GM19467 (cell line): ENCODE data around the gene GNAQ.

Experiments
- ATAC-seq: cut with Tn5 transposase; IDR thresholded peaks from one replicate; pipeline ENCODE4 v1.9.1; 2021; ENCODE audit warnings: mild to moderate bottlenecking, moderate library complexity; ENCODE audit not compliant: unreplicated experiment

GNAQ gene

DNA sequence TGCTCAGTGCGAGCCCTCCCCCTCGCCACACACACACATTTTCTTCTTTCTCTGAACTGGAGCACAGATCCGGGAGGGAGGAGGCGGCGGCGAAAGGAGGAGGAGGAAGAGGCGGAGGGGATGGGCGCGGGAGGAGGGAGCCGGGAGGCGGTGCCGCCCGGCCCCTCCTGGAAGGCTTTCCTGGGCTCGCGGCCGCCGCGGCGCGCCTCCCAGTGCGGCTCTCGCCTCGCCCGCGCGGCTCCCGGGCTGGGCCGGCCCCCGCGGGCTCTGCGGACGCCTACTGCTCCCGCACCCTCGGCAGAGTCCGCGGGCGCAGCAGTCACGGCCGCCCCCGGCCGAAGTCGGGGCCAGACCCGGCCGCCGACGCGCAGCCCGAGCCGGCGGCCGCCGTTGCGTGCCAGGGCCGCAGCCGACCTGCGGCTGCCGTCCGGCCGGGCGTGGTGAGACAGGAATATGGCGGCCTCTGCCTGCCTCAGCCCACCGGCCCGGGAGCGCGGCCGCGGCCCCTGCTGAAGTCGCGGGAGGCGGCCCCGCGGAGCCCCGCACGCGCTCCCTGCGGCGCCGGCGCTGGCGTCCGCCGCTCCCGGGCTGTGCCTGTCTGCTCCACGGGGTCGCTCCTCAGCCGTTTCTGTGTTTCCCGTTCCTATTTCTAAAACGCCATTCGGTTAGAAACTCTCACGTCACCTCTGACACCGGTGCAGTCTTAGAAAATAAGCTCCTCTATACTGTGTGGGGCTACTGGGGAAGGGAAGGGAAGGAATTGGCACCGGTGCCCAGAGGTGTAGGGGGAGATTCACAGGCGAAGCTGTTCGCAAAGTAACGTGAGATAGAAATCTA lies 500 bp upstream of the GNAQ start:
- ATAC-seq, result no peak

DNA sequence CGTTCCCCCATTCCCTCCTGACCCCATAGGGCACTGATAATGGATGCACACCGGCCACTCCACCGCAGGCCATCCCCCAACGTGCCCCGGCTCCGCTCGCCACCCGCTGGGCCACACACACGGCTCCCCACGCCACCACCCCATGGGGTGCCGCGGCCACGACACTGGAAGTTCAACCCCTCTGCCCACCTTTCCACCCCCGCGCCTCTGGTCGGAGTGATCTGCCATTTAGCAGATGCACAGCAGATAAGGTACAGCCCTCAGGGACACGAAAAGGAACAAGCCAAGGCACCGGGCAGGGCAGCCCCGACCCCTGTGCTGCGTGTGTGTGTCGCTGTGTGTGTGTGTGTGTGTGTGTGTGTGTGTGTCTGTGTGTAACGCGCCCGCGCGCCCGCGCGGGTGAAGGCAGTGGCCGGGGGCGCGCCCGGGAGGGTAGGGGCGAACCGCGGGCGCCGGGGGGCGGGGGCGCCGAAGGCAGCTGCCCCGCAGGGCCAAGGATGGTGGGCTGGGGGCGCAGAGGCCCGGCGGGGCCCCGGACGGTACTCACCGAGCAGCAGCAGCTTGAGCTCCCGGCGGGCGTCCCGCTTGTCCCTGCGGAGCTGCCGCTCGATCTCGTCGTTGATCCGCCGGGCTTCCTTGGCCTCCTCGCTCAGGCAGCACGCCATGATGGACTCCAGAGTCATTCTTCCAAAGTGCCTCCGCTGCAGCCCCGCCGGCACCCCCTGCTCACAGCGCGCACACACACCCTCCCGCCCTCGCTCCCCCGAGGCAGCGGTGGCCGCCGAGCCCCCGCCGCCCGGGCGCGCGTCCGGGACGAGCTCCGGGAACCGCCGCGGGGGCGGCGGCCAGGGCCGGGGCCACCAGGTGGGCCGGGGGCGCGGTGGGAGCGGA lies 813 bp downstream of the GNAQ start:
- ATAC-seq, result no peak

DNA sequence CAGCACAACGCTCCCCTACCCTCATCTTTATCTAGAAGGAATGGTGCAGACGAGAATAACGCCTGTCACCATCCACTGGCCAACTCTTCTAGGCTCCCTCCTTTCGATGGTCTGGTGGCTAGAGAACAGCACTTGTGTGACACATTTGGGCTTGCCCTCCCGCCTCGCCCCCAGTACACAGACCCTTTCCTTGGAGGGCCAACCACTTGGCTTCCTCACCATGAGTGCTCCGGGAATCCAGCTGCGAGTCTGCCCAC lies 1.4 kb downstream of the GNAQ start:
- no peak for ATAC-seq

DNA sequence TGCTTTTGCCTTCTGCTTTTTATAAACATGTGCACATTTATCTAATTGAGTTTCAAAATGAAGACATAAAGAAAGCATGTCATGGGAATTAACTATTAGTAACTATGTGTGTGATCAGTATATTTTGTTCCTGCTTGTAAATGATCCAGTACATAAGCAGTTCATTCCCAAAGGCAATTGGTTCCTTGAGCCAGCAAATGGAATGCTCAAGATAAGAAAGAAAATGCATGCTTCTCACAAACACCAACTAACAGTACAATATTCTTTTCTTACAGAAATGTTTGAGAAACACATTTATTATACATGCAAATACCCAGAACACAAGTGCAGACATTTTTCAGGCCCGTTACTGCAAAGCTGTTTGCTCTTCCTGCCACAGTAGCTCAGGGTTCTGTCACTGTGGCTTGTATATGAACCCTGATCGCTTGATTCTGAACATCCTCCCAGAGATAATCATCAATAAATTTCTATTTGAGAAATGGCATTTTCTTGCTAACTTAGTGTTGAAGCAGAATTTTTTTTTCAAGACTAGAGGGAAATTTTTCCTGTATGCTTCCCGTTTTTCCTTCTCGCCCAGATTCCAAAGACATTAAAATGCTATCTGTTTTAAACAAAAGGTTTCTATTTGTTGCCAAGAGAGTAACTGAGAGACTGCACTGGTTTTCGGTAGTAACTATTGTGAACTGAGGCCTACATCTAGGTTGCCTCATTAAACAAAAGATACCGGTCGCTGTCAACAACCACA lies 1.9 kb downstream of the GNAQ start:
- no peak for ATAC-seq

DNA sequence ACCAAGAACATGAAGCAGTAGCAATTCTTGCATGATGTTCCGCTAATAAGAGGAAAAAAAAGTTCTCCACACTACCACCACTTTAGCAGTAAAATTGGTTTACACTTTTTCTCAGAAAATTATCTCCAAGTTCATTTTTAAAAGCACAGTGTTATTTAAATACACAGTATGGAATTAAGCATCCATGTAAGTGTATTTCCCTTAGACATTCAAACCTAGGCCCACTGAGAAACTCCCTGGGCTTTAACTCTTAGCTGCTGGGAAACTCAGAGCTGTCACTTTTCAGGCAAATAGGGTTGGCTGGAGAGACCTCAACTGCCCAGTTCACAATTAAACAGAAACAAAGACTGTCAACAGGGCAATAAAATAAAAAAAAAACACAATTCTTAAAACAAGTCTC lies 2.7 kb downstream of the GNAQ start:
- ATAC-seq, result no peak

DNA sequence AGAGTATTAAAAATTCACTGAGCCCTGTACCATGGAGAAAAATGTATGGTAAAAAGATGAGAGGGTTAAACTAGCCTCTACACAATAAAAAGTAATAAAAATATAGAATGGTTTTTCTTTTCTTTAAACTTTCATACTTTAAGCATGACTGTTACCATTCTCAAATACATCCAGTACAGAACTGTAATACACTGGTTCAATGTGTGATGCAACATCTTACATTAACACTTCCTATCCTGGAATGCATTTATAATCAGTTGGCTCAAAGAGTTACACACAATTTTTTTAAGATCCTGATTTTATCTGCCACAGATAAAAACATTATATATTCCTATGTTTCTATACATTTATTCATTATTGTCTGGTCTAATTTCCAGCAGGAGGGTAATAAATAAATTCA lies 4.7 kb downstream of the GNAQ start:
- ATAC-seq, result no peak

DNA sequence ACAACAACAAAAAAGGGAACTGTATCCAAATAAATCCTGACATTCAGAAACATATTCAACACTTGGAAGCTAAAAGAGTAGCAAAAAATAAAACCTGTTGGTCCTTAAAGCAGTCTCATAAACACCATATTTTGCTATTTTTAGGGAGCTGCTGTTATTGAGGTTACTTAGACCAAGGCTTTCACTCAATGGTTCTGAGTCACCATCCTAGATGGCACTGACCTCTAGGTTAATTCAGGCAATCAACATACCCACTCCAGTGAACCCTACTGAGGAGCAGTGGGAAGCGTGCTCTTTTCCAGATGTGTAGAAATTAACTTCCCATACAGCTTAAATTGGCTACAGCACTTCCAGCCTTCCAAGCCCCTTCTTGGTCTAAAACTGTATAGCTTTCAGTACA lies 5.2 kb downstream of the GNAQ start:
- ATAC-seq, result no peak

DNA sequence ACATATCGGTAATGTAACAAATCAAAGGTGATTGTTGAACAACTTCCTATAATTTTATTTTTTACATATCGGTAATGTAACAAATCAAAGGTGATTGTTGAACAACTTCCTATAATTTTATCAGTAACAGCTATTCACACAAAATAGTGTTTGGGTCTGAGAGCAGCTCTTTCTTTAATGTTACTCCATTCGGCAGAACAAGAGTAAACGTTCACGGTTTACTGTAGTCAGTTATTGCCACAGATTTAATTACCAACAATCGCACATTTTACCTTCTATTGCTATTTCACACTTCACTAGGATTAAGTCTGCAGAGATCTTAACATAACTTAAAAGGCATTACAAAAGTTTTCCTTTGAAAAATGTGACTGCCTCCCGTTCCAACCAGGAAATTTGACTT lies 6.4 kb downstream of the GNAQ start:
- no peak for ATAC-seq

DNA sequence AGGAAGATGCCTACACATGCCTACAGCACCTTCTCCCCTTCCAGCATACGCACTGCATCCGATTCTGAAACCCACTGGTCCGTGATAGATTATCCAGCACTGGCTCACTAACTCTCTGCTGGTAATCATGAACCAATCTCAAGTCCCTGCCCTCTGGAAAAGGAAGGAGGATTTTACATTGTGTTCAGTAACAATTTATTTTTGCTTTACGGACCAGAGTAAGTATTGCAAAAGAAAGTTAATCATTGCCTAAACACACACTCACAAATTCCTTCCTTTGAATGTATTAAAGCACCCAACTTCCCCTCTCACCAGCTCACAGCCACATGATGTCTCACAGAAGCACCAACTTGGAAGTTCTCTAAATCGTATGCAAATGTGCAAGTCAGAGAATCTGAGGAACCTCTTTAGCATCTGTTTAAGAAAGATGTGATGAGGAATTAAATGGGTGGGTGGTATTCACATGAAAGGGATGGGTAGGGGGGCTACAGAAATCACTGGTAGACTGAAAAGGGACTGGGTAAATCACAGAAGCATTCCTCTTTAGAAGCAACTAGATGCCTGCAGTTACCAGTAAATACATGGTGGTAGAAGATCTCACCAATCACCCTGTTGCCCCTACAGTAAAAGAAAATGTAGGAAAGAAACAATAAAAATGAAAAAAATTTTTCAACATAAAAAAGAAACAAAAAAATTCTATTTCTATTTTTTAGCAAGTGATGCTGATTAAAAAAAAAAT lies 8.4 kb downstream of the GNAQ start:
- ATAC-seq, result no peak

DNA sequence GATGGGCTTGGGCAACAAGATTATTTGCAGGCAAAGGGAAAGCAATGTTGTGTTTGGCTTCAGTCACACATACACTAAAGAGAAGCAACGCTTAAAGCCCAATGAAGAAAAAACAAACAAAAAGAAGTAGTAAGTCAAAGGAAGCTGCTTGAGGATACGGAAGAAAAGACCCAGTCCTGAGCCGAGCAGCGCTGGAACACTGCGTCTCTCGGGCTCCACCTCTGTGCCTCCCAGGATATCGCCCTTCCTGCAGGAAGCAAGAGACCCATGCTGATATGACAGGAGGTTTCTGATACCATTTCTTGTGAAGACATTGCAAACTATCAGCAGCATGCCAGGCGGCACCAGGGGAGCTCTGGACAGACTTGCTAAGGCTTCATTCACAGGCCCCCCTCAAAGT lies 9.9 kb downstream of the GNAQ start:
- ATAC-seq, result no peak

DNA sequence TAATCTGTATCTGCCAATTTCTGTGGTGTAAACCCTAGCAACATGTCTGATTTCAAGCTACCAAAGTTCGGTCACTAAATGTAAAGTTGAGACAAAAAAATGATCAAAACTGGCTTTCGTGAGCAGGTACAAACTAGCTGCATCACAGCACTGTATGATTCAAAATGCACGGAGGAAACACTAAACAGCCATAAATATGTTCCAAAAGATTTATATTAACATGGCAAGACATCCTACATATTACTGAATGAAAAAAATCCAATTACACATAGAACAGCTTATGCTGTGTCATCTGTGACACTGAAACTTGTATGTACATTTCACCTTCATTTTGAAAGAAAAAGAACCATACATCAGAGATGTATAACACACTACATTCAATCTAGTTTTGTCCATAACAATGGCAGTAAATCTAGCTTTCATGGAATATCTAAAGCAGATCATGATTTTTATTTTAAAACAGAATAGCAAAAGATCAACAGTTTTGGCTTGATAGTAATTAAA lies 14.4 kb downstream of the GNAQ start:
- ATAC-seq, result no peak

DNA sequence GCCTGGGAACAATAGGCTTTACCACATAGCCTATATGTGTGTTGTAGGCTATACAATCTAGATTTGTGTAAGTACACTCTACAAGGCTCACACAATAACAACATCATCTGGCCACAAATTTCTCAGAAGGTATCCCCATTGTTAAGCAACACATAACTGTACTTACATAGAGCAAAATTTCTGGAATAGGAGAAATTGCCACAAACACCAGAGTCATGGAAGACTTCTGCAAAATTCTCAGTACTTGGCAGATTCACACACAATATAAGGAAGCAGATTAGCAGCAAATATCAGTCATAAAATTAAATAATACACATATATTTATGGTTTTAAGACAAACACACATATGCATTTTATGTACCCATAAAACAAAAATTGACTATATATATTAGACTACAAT lies 16.4 kb downstream of the GNAQ start:
- ATAC-seq, result no peak

DNA sequence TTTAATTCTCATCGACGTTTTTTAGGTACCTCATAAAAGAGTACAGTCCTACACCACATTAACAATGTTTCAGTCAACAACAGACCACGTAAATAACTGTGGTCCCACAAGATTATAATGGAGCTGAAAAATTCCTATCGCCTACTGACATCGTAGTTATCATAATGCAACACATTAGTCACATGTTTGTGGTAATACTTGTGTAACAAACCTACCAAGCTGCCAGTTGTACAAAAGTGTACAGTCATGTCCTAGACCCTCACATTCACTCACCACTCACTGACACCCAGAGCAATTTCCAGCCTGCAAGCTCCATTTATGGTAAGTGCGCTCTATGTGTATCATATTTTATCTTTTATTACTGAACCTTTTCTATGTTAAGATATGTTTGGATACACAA lies 16.8 kb downstream of the GNAQ start:
- ATAC-seq, result no peak

DNA sequence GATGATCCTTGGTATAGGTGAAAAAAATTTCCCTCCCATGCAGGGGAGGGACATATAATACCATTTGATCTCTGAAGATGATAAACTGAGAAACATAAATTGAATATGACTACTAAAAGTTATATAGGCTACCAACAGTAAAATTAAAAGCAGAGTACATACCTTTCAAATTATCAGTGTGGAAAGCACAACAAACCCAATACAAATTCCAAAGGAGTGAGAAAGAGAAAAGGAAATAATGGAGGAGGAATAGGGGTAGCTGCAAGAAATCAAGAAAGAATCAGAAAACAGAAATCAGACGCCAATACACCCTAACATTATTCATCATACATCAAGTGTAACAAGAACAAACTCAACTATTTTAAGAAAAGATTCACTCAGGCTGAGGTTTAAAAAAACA lies 17.7 kb downstream of the GNAQ start:
- no peak for ATAC-seq

DNA sequence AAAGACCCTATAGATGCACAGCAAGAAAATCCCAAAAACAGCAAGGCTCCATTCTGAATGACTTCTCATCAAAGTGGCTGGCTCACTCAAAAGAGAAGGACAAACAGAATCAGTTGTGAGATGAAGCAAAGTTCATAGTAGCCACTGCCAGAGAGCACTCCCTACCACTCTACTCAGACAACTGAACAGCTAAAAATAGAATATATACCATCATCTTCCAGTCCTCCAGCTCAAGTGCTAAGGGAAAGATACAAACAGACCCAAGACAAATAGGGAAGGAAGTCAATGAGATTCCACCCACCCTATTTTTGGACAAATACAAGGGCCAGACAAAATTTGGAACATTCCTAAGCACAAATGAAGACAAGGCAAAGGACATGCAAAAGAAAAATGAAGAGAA lies 20.6 kb downstream of the GNAQ start:
- ATAC-seq, result no peak

DNA sequence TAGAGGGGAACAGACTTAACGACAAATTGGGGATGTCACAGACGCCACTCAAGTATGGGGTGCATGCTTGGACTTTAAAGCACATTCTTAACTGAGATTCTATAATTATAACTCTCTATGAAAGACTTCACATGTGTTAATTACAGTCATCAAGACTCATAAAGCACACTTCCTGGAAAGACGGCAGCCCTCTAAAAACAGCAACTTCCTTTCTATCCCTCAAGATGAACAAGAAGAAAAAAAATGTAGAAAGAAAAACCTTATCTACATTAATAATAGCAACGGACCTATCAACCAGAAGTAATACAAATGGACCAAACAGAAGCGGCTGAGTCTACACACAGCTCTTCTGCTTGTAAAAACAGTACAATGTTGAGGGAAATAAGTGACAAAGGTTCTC lies 21.2 kb downstream of the GNAQ start:
- no peak for ATAC-seq

DNA sequence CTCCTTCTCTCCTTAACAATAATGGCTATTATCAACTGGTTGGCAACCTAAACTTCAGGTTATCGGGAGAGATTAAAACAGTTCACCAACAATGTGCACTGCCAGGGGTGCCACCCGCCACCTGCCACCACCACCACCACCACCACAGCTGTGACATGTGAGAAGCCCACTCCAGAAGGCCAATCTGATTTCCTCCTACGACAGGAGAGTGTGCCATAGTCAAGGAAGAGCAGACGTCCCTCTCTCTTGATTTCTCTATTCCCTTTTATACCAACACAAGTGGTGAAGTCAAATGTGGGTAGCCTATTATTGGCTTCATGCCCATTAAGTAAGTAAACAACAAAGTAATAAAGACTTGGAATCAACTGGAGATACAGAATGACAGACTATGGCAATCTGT lies 22.4 kb downstream of the GNAQ start:
- ATAC-seq, result no peak

DNA sequence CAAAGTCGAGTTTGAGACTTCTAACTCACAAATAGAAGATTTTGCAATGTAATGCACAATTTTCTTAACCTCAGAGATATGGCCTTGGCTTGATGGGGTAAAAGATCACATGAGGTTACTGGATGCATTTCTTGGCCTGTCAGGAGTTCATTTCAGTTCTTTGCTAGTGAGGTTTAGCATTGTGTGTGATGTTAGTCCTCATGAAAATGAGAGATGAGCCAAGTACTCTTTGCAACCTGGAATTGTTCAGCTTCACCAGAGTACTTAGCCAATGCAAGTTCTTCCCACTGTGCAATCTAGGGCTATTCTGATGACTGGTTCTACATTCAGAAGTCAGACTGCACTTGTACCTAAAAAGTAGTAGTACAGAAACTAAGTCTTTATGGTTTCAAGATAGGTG lies 24.9 kb downstream of the GNAQ start:
- no peak for ATAC-seq

DNA sequence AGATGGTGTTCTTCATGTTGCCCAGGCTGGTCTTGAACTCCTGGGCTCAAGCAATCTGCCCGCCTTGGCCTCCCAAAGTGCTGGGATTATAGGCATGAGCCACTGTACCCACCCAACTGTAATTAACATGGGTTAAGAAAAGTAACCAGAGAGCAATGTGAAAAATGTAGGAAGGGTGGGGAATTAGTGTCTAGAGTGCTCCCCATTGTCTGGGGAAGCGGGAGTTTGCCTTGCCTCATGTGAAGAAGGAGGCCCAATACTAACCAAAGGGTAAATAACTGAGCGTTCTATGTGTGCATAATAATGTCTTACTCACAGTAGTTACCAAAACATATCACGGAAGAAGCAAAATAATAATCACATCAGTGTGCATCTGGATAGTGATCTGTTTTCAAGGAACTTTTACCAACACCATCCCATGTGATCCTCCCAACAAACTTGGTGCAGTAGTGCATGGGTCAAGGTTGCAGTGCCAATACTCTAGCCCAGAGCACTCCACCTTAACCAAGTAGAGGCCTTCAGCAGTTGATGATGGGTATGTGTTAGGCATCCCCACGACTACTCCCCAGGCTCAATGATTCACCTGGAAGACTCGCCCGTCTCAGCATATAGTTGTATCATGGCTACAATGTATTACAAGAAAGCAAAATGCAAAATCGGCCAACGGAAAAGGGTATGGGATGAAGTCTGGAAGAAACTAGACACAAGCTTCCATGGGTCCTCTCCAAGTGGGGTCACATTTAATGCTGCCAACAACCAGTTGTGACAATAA lies 26.2 kb downstream of the GNAQ start:
- ATAC-seq, result no peak
